Activated T-cell treated with anti-CD3 and anti-CD28 coated beads, Interleukin-2, amount 50 U/mL, for 1 hour (primary cell): Measurements from ENCODE around the gene MMRN1.

Experiments
- DNase-seq: peaks from one replicate; pipeline ENCODE4 v3.0.0-alpha.2; 2020

MMRN1 gene

GRCh38 chr4:89894649-89895550, at the start of gene MMRN1:
Gene MMRN1 (plus strand): TSS chr4:89894854. CDS start chr4:89894972, 118 bp downstream.
- DNase-seq = no peak

- DNase-seq = no peak
These were observed 46.9 kb upstream of the MMRN1 start for GRCh38 chr4:89847571-89848325.

GRCh38 chr4:89855236-89855635, 39.4 kb upstream of the MMRN1 start:
- DNase-seq = no peak

GRCh38 chr4:89860971-89861370, 33.7 kb upstream of the MMRN1 start:
- no peak for DNase-seq

GRCh38 chr4:89863533-89863932, 31.1 kb upstream of the MMRN1 start:
- DNase-seq = no peak

- DNase-seq = no peak
These were observed 26.4 kb upstream of the MMRN1 start for GRCh38 chr4:89868276-89868675.

- DNase-seq = no peak
These were observed 25.6 kb upstream of the MMRN1 start for GRCh38 chr4:89868999-89869589.

- DNase-seq = no peak
These were observed 23.4 kb upstream of the MMRN1 start for GRCh38 chr4:89871211-89871610.

- DNase-seq = no peak
These were observed 18.1 kb upstream of the MMRN1 start for GRCh38 chr4:89876548-89876947.

GRCh38 chr4:89878611-89879010, 16.0 kb upstream of the MMRN1 start:
- no peak for DNase-seq

- DNase-seq = no peak
These were observed 15.4 kb upstream of the MMRN1 start for GRCh38 chr4:89879215-89879614.

GRCh38 chr4:89889289-89889688, 5.4 kb upstream of the MMRN1 start:
- DNase-seq = no peak

- no peak for DNase-seq
These were observed 3.2 kb downstream of the MMRN1 start for GRCh38 chr4:89897867-89898266.

GRCh38 chr4:89898304-89898716, 3.7 kb downstream of the MMRN1 start:
- no peak for DNase-seq

- DNase-seq = no peak
These were observed 4.5 kb downstream of the MMRN1 start for GRCh38 chr4:89899152-89899551.

- DNase-seq = no peak
These were observed 5.2 kb downstream of the MMRN1 start for GRCh38 chr4:89899854-89900253.

GRCh38 chr4:89901808-89902431, 7.3 kb downstream of the MMRN1 start:
- DNase-seq = peak; percentile 32

- DNase-seq = no peak
These were observed 9.9 kb downstream of the MMRN1 start for GRCh38 chr4:89904524-89904923.

GRCh38 chr4:89906316-89906715, 11.7 kb downstream of the MMRN1 start:
- DNase-seq = no peak

- no peak for DNase-seq
These were observed 12.3 kb downstream of the MMRN1 start for GRCh38 chr4:89906777-89907521.

GRCh38 chr4:89909889-89910288, 15.2 kb downstream of the MMRN1 start:
- no peak for DNase-seq

GRCh38 chr4:89913623-89914022, 19.0 kb downstream of the MMRN1 start:
- DNase-seq = no peak
